ENCODE data around the gene RANBP3. TPM values are rescaled to one million over a fixed set of nuclear protein-coding genes. Genes with fewer than 3 reads are reported as not detected.

Gene RANBP3
- total and polyA plus RNA-seq, 2 of the 8 experiments (the other 6 are each of a cell fraction or from before 2014, with no cell fraction given) = 95.4 to 122 TPM

DNA sequence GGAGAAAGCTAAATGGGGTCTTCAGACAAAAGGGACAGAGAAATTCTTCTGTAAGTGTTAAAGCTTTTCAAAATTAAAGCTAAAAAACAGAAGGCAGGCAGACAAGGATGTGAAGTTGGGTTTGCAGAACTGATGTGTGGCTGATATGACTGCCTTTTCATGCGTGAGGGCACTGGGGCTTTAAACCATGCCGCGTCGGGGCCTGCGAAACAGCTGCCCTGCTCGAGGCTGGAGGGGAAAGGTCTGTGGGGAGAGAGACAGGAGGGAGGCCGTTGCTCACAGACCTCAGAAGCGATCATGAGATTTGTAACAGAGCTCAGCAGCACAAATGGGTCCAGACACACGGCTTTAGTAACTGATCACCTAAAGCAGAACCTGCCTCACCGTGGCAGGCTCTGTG is 40.4 kb downstream of the RANBP3 start:
- Histone ChIP-seq H4K20me1 (replicated peaks in 1 of 2; ENCODE audit: control insufficient read depth in 1 of 2, insufficient read depth in 2 of 2, low read length in 2 of 2) (peaks cover 15 to 20% of the 10 kb centered on the region in 2 experiments), H3K4me3 (ENCODE audit: extremely low read depth in 1 of 4, insufficient read depth in 2 of 4, low read depth in 3 of 4, low read length in 4 of 4) (no peak overlapping the region), H3K14ac (ENCODE audit: insufficient read length) (no peak overlapping the region), H2AFZ (ENCODE audit: low read length) (no peak overlapping the region), H3K79me1 (ENCODE audit: low read depth, low read length) (peaks cover 24% of the 10 kb centered on the region), H2BK12ac (ENCODE audit: low read depth, low read length) (no peak overlapping the region), H3K27ac (ENCODE audit: low read depth, low read length) (no peak overlapping the region), H4K91ac (replicated peaks; ENCODE audit: insufficient read length, low read length) (no peak overlapping the region), H3K4ac (replicated peaks; ENCODE audit: insufficient read length, low read depth, low read length) (no peak overlapping the region), H3K4me2 (ENCODE audit: insufficient read depth in 1 of 2, low read depth in 2 of 2, low read length in 2 of 2) (no peak overlapping the region), H3K18ac (ENCODE audit: extremely low read depth, low read length) (no peak overlapping the region), H2BK120ac (replicated peaks; ENCODE audit: low read depth, low read length) (no peak overlapping the region), H3K23me2 (ENCODE audit: low read depth, low read length) (no peaks in the 10 kb centered on the region), H3K56ac (replicated peaks; ENCODE audit: insufficient read length, low read depth, low read length) (no peak overlapping the region), H3K36me3 (ENCODE audit: control insufficient read depth in 2 of 4, insufficient read depth in 4 of 4, low read length in 3 of 4) (peaks cover 0 to 32% (median 9%) of the 10 kb centered on the region in 4 experiments; a peak in 5 of 8 replicates), H4K5ac (ENCODE audit: insufficient read length, low read depth, low read length) (no peak overlapping the region), H3K4me1 (replicated peaks in 1 of 4; ENCODE audit: control insufficient read depth in 3 of 4, insufficient read depth in 4 of 4, low read length in 3 of 4) (no peaks in the 10 kb centered on the region; a peak in 1 of 7 replicates), H2BK15ac (ENCODE audit: low read length) (no peak overlapping the region), H4K8ac (ENCODE audit: extremely low read depth, insufficient read depth, low read length) (no peak overlapping the region), H2BK5ac (ENCODE audit: low read depth, low read length) (no peak overlapping the region), H2BK20ac (ENCODE audit: low read length) (no peak overlapping the region), H3K79me2 (ENCODE audit: control insufficient read depth in 1 of 2, insufficient read depth in 2 of 2, low read length in 2 of 2) (peaks cover 0 to 16% of the 10 kb centered on the region in 2 experiments; a peak in 1 of 4 replicates), H3K9me3 (ENCODE audit: insufficient read depth in 2 of 2, low read depth in 1 of 2, low read length in 1 of 2) (no peaks in the 10 kb centered on the region), H3K27me3 (replicated peaks in 1 of 4; ENCODE audit: control insufficient read depth in 3 of 4, extremely low read depth in 1 of 4, insufficient read depth in 3 of 4, low read length in 3 of 4) (no peaks in the 10 kb centered on the region), H3K9ac (replicated peaks in 1 of 4; ENCODE audit: extremely low read depth in 1 of 4, low read depth in 3 of 4, low read length in 3 of 4) (no peak overlapping the region), H3K23ac (ENCODE audit: insufficient read length) (no peak overlapping the region), H2AK5ac (ENCODE audit: low read depth, low read length) (no peak overlapping the region)
- ChIA-PET POLR2A (ENCODE audit: partially characterized antibody) (interaction anchor here (0.9 kb wide), 1 partner anchor 110 kb away, joined by 3 read pairs; no protein-coding TSS in a partner anchor), CTCF (ENCODE audit: partially characterized antibody) (interaction anchor here (1.0 to 4.2 kb wide), 4 partner anchors 30 to 85 kb away, joined by 4 to 11 read pairs (median 7); no protein-coding TSS in a partner anchor)
- whole genome bisulfite sequencing, 2 experiments (ENCODE audit: extremely low coverage in 1 of 2, insufficient coverage in 1 of 2, insufficient read length in 1 of 2, insufficient replicate concordance in 2 of 2, low coverage in 1 of 2, low lambda C conversion rate in 2 of 2, missing lambda C conversion rate in 1 of 2) = 87% methylated on average over 10 of the region's 10 CpGs; no CpG with 5 or more reads in 1 of the 2 experiments
- no peak for DNase-seq (ENCODE audit: low read depth in 1 of 2, low spot score in 2 of 2)
- FAIRE-seq = no peak
- TF ChIP-seq, protein P1, sequence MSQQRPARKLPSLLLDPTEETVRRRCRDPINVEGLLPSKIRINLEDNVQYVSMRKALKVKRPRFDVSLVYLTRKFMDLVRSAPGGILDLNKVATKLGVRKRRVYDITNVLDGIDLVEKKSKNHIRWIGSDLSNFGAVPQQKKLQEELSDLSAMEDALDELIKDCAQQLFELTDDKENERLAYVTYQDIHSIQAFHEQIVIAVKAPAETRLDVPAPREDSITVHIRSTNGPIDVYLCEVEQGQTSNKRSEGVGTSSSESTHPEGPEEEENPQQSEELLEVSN (IDR thresholded peaks at IDR 0.05) = no peak
- no peak for TF ChIP-seq HDAC6 (IDR thresholded peaks at IDR 0.05; ENCODE audit: low read depth, low read length)
- TF ChIP-seq MAFK (IDR thresholded peaks at IDR 0.05; ENCODE audit: low read depth, low read length) = no peak
- TF ChIP-seq JUN (IDR thresholded peaks at IDR 0.05; ENCODE audit: low read depth, low read length) = no peak
- no peak for TF ChIP-seq TEAD4 (IDR thresholded peaks at IDR 0.05; ENCODE audit: low read depth, low read length)
- no peak for TF ChIP-seq SP4 (IDR thresholded peaks at IDR 0.05; ENCODE audit: low read length)
- no peak for TF ChIP-seq RXRA (IDR thresholded peaks at IDR 0.05; ENCODE audit: insufficient read depth, low read depth, low read length)
- TF ChIP-seq RFX5 (IDR thresholded peaks at IDR 0.05; ENCODE audit: borderline replicate concordance, low read depth, low read length) = no peak

Measured in H1 (cell line).